K562 (cell line): ENCODE data around the gene SCYL2. TPM values are rescaled to one million over a fixed set of nuclear protein-coding genes. Genes with fewer than 3 reads are reported as not detected.
A peak's percentile ranks its signal among the peaks of the same experiment; 100 is the strongest.

ENCODE experiments used
- ILK ChIP-seq: fragments of 450-650 bp; IDR thresholded peaks from 2 replicates; pipeline ENCODE4 v1.6.1; 2016; ENCODE audit warnings: missing genetic modification characterization, low read depth, mild to moderate bottlenecking, missing compliant biosample characterization, moderate library complexity, borderline replicate concordance
- MAFG ChIP-seq: fragments of 450-650 bp; conservative IDR thresholded peaks from 2 replicates; pipeline ENCODE4 v1.6.1; 2016; ENCODE audit warnings: missing genetic modification characterization, missing compliant biosample characterization
- SRSF9 ChIP-seq: fragments of 200-400 bp; formaldehyde crosslinking; IDR thresholded peaks from 2 replicates; pipeline ENCODE4 v1.6.1; 2017; ENCODE audit warnings: low read depth, low read length, borderline replicate concordance
- ZNF184 ChIP-seq: sonication (generic); formaldehyde crosslinking; IDR thresholded peaks from 2 replicates; pipeline ENCODE4 v1.5.0; 2020; ENCODE audit warnings: missing genetic modification reagents
- ZNF586 ChIP-seq: fragments of 450-650 bp; formaldehyde crosslinking; conservative IDR thresholded peaks from 2 replicates; pipeline ENCODE4 v1.4.0; 2020; ENCODE audit warnings: mild to moderate bottlenecking, moderate library complexity
- ZNF764 ChIP-seq: fragments of 250-450 bp; sonication (Bioruptor Pico); IDR thresholded peaks from 2 replicates; pipeline ENCODE4 v1.4.0; 2020; ENCODE audit warnings: low read depth, mild to moderate bottlenecking, moderate library complexity
- polyA plus RNA-seq, 8 experiments: library from polyadenylated mRNA; depleted of rRNA in 4 of 8; stranded (reverse) in 5 of 8; unstranded in 3 of 8; fragments of >200 nt; fragmentation: Nextera tagmentation in 2 of 8; fragmentation: Illumina TruSeq in 1 of 8; extraction: Ambion mirVana in 2 of 8; extraction: Trizol in 1 of 8; gene quantifications; 2 replicates each; pipeline versions ENCODE4 v1.2.1 to v1.2.3, GENCODE V29; 2011 to 2014; ENCODE audit warnings: inconsistent platforms in 1 of 8, missing spikeins in 1 of 8
- total RNA-seq, 7 experiments: library from RNA; depleted of rRNA in 6 of 7; stranded (reverse); fragments of >200 nt in 6 of 7; fragmentation: Illumina TruSeq in 2 of 7; extraction: Trizol in 2 of 7; gene quantifications; 2 replicates each; pipeline versions ENCODE4 v1.2.1 to v1.2.3, GENCODE V29; 2011 to 2021; ENCODE audit warnings: low replicate concordance in 1 of 7
- TF ChIP-seq, protein P1 (sequence below), 2 experiments: fragments of 450-650 bp in 1 of 2; IDR thresholded peaks; 2 replicates each; pipeline ENCODE4 v1.6.1; 2011 to 2017; ENCODE audit warnings: low read depth in 2 of 2, antibody characterized with exemption in 1 of 2, borderline replicate concordance in 1 of 2, low read length in 1 of 2, mild to moderate bottlenecking in 1 of 2, mixed read lengths in 1 of 2; ENCODE audit not compliant: control insufficient read depth in 1 of 2
- TF ChIP-seq, protein P2 (sequence below), 2 experiments: fragments of 450-650 bp; IDR thresholded peaks; 2 replicates each; pipeline ENCODE4 v1.6.1; 2018; ENCODE audit warnings: mild to moderate bottlenecking in 2 of 2, low read depth in 1 of 2; ENCODE audit not compliant: partially characterized antibody in 2 of 2
- TF ChIP-seq, protein P3 (sequence below): fragments of 450-650 bp; formaldehyde crosslinking; IDR thresholded peaks from 2 replicates; pipeline ENCODE4 v1.4.0; 2020; ENCODE audit warnings: mild to moderate bottlenecking, moderate library complexity

Gene SCYL2
- total and polyA plus RNA-seq, 9 of the 15 experiments (the other 6 are each of a cell fraction or from before 2014, with no cell fraction given), result 9.9 to 49.0 (median 32.9) TPM

DNA sequence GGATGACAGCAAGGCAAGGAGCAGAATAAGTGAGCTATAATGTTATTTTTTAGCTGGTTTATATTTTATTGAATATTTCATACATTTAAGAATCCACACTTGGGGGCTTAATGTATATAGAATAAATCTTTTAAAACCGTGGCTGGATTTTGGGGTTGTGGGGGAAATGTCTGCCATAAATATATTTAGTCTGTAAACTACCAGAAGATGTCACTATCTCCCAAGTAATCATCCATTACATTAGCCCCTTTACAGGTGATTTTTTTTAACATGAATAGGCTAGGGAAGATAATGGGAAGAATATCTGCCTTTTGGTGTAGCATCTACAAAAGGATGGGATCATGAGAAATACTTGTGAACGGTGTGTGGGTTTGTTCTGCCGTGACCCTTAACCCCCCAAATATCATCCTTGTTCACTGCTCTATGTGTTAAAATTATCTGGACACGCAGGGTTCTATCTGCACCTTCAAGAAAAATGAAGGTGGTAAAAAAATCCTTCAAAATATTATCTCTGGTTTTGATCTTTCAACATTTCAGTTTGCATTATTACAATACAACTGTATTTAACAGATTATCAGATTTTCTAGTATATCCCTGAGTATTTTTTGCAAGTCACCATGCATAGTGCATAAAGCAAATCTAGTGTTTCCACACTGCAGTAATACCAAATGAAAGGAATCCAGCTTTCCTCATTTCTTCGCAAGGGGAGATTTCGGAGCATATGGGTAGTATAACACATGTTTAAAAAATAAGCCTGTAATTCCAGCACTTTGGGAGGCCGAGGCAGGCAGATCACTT, 81.9 kb downstream of the SCYL2 start (continued):
- TF ChIP-seq, protein P1, sequence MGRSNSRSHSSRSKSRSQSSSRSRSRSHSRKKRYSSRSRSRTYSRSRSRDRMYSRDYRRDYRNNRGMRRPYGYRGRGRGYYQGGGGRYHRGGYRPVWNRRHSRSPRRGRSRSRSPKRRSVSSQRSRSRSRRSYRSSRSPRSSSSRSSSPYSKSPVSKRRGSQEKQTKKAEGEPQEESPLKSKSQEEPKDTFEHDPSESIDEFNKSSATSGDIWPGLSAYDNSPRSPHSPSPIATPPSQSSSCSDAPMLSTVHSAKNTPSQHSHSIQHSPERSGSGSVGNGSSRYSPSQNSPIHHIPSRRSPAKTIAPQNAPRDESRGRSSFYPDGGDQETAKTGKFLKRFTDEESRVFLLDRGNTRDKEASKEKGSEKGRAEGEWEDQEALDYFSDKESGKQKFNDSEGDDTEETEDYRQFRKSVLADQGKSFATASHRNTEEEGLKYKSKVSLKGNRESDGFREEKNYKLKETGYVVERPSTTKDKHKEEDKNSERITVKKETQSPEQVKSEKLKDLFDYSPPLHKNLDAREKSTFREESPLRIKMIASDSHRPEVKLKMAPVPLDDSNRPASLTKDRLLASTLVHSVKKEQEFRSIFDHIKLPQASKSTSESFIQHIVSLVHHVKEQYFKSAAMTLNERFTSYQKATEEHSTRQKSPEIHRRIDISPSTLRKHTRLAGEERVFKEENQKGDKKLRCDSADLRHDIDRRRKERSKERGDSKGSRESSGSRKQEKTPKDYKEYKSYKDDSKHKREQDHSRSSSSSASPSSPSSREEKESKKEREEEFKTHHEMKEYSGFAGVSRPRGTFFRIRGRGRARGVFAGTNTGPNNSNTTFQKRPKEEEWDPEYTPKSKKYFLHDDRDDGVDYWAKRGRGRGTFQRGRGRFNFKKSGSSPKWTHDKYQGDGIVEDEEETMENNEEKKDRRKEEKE (IDR thresholded peaks at IDR 0.05; ENCODE audit: borderline replicate concordance in 1 of 2, control insufficient read depth in 1 of 2, low read depth in 2 of 2, low read length in 1 of 2), result no peak
- TF ChIP-seq ZNF184 (CRISPR knock-in tag) (no peak), ILK (tag) (no peak), ZNF586 (CRISPR knock-in tag) (no peak), MAFG (tag) (peak; percentile 62), SRSF9 (no peak), ZNF764 (CRISPR knock-in tag) (no peak)
- TF ChIP-seq, protein P2, sequence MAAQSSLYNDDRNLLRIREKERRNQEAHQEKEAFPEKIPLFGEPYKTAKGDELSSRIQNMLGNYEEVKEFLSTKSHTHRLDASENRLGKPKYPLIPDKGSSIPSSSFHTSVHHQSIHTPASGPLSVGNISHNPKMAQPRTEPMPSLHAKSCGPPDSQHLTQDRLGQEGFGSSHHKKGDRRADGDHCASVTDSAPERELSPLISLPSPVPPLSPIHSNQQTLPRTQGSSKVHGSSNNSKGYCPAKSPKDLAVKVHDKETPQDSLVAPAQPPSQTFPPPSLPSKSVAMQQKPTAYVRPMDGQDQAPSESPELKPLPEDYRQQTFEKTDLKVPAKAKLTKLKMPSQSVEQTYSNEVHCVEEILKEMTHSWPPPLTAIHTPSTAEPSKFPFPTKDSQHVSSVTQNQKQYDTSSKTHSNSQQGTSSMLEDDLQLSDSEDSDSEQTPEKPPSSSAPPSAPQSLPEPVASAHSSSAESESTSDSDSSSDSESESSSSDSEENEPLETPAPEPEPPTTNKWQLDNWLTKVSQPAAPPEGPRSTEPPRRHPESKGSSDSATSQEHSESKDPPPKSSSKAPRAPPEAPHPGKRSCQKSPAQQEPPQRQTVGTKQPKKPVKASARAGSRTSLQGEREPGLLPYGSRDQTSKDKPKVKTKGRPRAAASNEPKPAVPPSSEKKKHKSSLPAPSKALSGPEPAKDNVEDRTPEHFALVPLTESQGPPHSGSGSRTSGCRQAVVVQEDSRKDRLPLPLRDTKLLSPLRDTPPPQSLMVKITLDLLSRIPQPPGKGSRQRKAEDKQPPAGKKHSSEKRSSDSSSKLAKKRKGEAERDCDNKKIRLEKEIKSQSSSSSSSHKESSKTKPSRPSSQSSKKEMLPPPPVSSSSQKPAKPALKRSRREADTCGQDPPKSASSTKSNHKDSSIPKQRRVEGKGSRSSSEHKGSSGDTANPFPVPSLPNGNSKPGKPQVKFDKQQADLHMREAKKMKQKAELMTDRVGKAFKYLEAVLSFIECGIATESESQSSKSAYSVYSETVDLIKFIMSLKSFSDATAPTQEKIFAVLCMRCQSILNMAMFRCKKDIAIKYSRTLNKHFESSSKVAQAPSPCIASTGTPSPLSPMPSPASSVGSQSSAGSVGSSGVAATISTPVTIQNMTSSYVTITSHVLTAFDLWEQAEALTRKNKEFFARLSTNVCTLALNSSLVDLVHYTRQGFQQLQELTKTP (IDR thresholded peaks at IDR 0.05; ENCODE audit: low read depth in 1 of 2, partially characterized antibody in 2 of 2), result no peak
- TF ChIP-seq, protein P3, sequence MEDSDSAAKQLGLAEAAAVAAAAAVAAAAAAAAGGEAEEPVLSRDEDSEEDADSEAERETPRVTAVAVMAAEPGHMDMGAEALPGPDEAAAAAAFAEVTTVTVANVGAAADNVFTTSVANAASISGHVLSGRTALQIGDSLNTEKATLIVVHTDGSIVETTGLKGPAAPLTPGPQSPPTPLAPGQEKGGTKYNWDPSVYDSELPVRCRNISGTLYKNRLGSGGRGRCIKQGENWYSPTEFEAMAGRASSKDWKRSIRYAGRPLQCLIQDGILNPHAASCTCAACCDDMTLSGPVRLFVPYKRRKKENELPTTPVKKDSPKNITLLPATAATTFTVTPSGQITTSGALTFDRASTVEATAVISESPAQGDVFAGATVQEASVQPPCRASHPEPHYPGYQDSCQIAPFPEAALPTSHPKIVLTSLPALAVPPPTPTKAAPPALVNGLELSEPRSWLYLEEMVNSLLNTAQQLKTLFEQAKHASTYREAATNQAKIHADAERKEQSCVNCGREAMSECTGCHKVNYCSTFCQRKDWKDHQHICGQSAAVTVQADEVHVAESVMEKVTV, result peak; percentile 60; the same call in 1 of the 2 replicates
